ENCODE measurements around the gene TLL2.

The TLL2 gene

GRCh38 chr10:96501985-96502384, 11.7 kb downstream of the TLL2 start:
- Histone ChIP-seq H2AFZ (ENCODE audit: low read depth, low read length) (no peak overlapping the region), H3K27me3 (ENCODE audit: insufficient read depth, low read length, poor library complexity) (peaks cover 3% of the 10 kb centered on the region), H4K20me1 (ENCODE audit: insufficient read depth, low read length) (no peaks in the 10 kb centered on the region), H3K4me2 (ENCODE audit: insufficient read depth, low read length) (no peak overlapping the region), H3K79me2 (ENCODE audit: insufficient read depth, low read length) (no peaks in the 10 kb centered on the region), H3K9ac (ENCODE audit: low read depth, low read length) (no peak overlapping the region), H3K27ac (ENCODE audit: low read length) (no peak overlapping the region), H3K4me1 (ENCODE audit: insufficient read depth, low read length) (no peaks in the 10 kb centered on the region), H3K36me3 (ENCODE audit: insufficient read depth, low read length) (no peaks in the 10 kb centered on the region), H3K4me3 (ENCODE audit: low read depth in 1 of 2, low read length in 2 of 2) (no peak overlapping the region), H3K9me3 (ENCODE audit: insufficient read depth, low read length, severe bottlenecking) (no peaks in the 10 kb centered on the region)
- DNase-seq (no peak), ATAC-seq (ENCODE audit: insufficient read depth, low read depth) (no peak)
- TF ChIP-seq CTCF (IDR thresholded peaks at IDR 0.05; ENCODE audit: borderline replicate concordance, extremely low read depth, low read length, poor library complexity, severe bottlenecking): no peak
- no peak for TF ChIP-seq EZH2 (IDR thresholded peaks at IDR 0.05; ENCODE audit: borderline replicate concordance, low read depth, low read length, severe bottlenecking)

DNA sequence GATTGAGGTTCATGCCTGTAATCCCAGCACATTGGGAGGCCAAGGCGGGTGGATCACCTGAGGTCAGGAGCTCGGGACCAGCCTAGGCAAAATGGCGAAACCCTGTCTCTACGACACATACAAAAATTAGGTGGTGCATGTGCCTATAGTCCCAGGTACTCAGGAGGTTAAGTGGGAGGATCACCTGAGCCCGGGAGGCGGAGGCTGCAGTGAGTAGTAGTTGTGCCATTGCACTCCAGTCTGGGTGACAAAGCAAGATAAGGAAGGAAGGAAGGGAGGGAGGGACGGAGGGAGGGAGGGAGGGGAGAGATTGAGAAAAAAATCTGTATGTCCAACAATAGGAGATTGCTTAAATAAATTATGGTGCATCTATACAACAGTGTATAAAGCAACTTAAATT, 13.2 kb downstream of the TLL2 start:
- no peak for ATAC-seq (ENCODE audit: insufficient read depth, low read depth)
- TF ChIP-seq EZH2 (IDR thresholded peaks at IDR 0.05; ENCODE audit: borderline replicate concordance, low read depth, low read length, severe bottlenecking): no peak
- no peak for TF ChIP-seq CTCF (IDR thresholded peaks at IDR 0.05; ENCODE audit: borderline replicate concordance, extremely low read depth, low read length, poor library complexity, severe bottlenecking)

DNA sequence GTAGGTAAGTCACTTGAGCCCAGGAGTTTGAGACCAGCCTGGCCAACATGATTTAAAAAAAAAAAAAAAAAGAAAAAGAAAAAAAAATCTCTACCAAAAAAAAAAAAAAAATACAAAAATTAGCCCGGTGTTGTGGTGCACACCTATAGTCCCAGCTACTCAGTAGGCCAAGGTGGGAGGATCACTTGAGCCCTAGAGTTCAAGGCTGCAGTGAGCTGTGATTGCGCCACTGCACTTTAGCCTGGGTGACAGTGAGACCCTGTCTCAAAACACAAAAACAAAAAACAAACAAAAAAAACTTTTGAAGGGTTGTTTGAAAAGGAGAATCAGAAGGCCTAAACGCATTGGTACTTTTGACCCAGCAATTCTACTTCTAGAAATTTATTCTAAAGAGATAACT, 13.7 kb downstream of the TLL2 start:
- TF ChIP-seq CTCF (IDR thresholded peaks at IDR 0.05; ENCODE audit: borderline replicate concordance, extremely low read depth, low read length, poor library complexity, severe bottlenecking) (no peak), EZH2 (IDR thresholded peaks at IDR 0.05; ENCODE audit: borderline replicate concordance, low read depth, low read length, severe bottlenecking) (no peak)
- Histone ChIP-seq H3K36me3 (ENCODE audit: insufficient read depth, low read length) (no peaks in the 10 kb centered on the region), H3K27me3 (ENCODE audit: insufficient read depth, low read length, poor library complexity) (peaks cover 3% of the 10 kb centered on the region), H3K9ac (ENCODE audit: low read depth, low read length) (no peak overlapping the region), H3K4me3 (ENCODE audit: low read depth in 1 of 2, low read length in 2 of 2) (no peak overlapping the region), H3K4me2 (ENCODE audit: insufficient read depth, low read length) (no peak overlapping the region), H3K4me1 (ENCODE audit: insufficient read depth, low read length) (no peaks in the 10 kb centered on the region), H4K20me1 (ENCODE audit: insufficient read depth, low read length) (no peaks in the 10 kb centered on the region), H3K27ac (ENCODE audit: low read length) (no peak overlapping the region), H3K79me2 (ENCODE audit: insufficient read depth, low read length) (no peaks in the 10 kb centered on the region), H2AFZ (ENCODE audit: low read depth, low read length) (no peak overlapping the region), H3K9me3 (ENCODE audit: insufficient read depth, low read length, severe bottlenecking) (no peaks in the 10 kb centered on the region)
- no peak for DNase-seq
- no peak for ATAC-seq (ENCODE audit: insufficient read depth, low read depth)

More for the DNA sequence above, 13.2 kb downstream of the TLL2 start:
- Histone ChIP-seq H3K4me3 (ENCODE audit: low read depth in 1 of 2, low read length in 2 of 2) (no peak overlapping the region), H3K27ac (ENCODE audit: low read length) (no peak overlapping the region), H3K4me1 (ENCODE audit: insufficient read depth, low read length) (no peaks in the 10 kb centered on the region), H3K9me3 (ENCODE audit: insufficient read depth, low read length, severe bottlenecking) (no peaks in the 10 kb centered on the region), H3K27me3 (ENCODE audit: insufficient read depth, low read length, poor library complexity) (peaks cover 3% of the 10 kb centered on the region), H3K9ac (ENCODE audit: low read depth, low read length) (no peak overlapping the region), H3K36me3 (ENCODE audit: insufficient read depth, low read length) (no peaks in the 10 kb centered on the region), H2AFZ (ENCODE audit: low read depth, low read length) (no peak overlapping the region), H4K20me1 (ENCODE audit: insufficient read depth, low read length) (no peaks in the 10 kb centered on the region), H3K79me2 (ENCODE audit: insufficient read depth, low read length) (no peaks in the 10 kb centered on the region), H3K4me2 (ENCODE audit: insufficient read depth, low read length) (no peak overlapping the region)
- DNase-seq: no peak

DNA sequence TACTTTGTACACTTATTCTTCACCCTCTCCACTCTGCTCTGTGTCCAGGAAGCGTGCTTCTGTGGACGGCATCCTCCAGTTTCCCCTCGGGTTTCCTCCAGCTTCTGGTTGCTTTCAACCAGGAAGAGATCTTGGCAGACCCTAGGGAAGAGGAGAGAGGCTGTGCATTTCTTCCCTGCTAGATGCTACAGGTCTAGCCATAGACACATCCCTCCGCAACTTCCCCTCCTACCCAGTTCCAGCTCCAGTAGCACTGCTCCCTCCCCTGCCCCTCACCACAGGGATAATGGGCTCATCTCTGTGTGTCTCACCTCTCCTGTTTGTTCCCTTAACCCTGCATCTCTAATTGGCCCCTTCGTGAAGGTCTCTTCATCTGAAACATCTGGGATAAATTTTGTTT, 16.3 kb downstream of the TLL2 start:
- Histone ChIP-seq H3K9ac (ENCODE audit: low read depth, low read length) (no peak overlapping the region), H3K4me1 (ENCODE audit: insufficient read depth, low read length) (no peaks in the 10 kb centered on the region), H3K79me2 (ENCODE audit: insufficient read depth, low read length) (no peaks in the 10 kb centered on the region), H3K4me3 (ENCODE audit: low read depth in 1 of 2, low read length in 2 of 2) (no peak overlapping the region), H2AFZ (ENCODE audit: low read depth, low read length) (no peak overlapping the region), H3K4me2 (ENCODE audit: insufficient read depth, low read length) (no peak overlapping the region), H3K27ac (ENCODE audit: low read length) (no peak overlapping the region), H3K27me3 (ENCODE audit: insufficient read depth, low read length, poor library complexity) (peaks cover 3% of the 10 kb centered on the region), H3K9me3 (ENCODE audit: insufficient read depth, low read length, severe bottlenecking) (no peaks in the 10 kb centered on the region), H4K20me1 (ENCODE audit: insufficient read depth, low read length) (no peaks in the 10 kb centered on the region), H3K36me3 (ENCODE audit: insufficient read depth, low read length) (no peaks in the 10 kb centered on the region)
- no peak for ATAC-seq (ENCODE audit: insufficient read depth, low read depth)
- TF ChIP-seq EZH2 (IDR thresholded peaks at IDR 0.05; ENCODE audit: borderline replicate concordance, low read depth, low read length, severe bottlenecking): no peak
- no peak for TF ChIP-seq CTCF (IDR thresholded peaks at IDR 0.05; ENCODE audit: borderline replicate concordance, extremely low read depth, low read length, poor library complexity, severe bottlenecking)
- no peak for DNase-seq
